ENCODE results near the gene HOXB9. TPM values are rescaled to one million over a fixed set of nuclear protein-coding genes. Genes with fewer than 3 reads are reported as not detected.

The HOXB9 gene
- total and polyA plus RNA-seq, 10 of the 15 experiments (the other 5 are each of a cell fraction or from before 2014, with no cell fraction given): 0.01 to 0.49 (median 0.09) TPM; not detected in 5

DNA sequence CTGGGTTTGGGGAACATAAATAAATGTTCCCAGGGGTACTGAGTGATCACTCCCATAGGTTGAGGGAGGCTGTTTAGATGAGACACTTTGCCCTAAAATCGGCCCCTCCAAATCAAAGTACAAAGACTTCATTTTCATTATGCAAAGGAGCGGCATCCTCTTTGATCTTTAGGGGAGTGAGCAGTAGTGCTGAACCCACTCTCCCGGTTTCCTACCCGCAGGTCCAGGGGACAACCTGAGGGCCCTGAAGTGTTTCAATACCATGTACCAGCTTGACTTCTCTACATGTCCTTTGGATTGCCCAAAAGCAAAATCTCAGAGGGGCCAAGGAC, 25.0 kb downstream of the HOXB9 start (continued):
- TF ChIP-seq, protein P1, sequence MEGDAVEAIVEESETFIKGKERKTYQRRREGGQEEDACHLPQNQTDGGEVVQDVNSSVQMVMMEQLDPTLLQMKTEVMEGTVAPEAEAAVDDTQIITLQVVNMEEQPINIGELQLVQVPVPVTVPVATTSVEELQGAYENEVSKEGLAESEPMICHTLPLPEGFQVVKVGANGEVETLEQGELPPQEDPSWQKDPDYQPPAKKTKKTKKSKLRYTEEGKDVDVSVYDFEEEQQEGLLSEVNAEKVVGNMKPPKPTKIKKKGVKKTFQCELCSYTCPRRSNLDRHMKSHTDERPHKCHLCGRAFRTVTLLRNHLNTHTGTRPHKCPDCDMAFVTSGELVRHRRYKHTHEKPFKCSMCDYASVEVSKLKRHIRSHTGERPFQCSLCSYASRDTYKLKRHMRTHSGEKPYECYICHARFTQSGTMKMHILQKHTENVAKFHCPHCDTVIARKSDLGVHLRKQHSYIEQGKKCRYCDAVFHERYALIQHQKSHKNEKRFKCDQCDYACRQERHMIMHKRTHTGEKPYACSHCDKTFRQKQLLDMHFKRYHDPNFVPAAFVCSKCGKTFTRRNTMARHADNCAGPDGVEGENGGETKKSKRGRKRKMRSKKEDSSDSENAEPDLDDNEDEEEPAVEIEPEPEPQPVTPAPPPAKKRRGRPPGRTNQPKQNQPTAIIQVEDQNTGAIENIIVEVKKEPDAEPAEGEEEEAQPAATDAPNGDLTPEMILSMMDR (IDR thresholded peaks at IDR 0.05 in 2 of 3, conservative IDR thresholded peaks at IDR 0.05 in 1 of 3; ENCODE audit: control insufficient read depth in 2 of 3, extremely low read depth in 1 of 3, insufficient read depth in 1 of 3, low read depth in 3 of 3, low read length in 3 of 3): no peak
- TF ChIP-seq ZSCAN29 (IDR thresholded peaks at IDR 0.05) (no peak), RCOR1 (conservative IDR thresholded peaks at IDR 0.05; ENCODE audit: low read depth, low read length) (no peak), SMAD5 (IDR thresholded peaks at IDR 0.05; ENCODE audit: low read depth) (no peak)

GRCh38 chr17:48600244-48601098, 25.7 kb downstream of the HOXB9 start:
- ChIA-PET RAD21 (ENCODE audit: unreplicated experiment) (interaction anchor here (1.3 to 2.1 kb wide), 3 partner anchors 18 to 520 kb away, joined by 3 to 8 read pairs (median 3); partner anchors contain the start of gene HOXB9), CTCF (interaction anchor here (0.6 to 1.9 kb wide), 15 partner anchors 10 to 582 kb away, joined by 3 to 7 read pairs (median 4); partner anchors contain the start of gene HOXB7), POLR2A (interaction anchor here (1.6 to 1.7 kb wide), 2 partner anchors 18 to 253 kb away, joined by 3 to 11 read pairs; no protein-coding TSS in a partner anchor), SMC1A (ENCODE audit: uncharacterized antibody, unreplicated experiment) (interaction anchor here (0.9 to 2.3 kb wide), 5 partner anchors 8 to 343 kb away, joined by 3 to 8 read pairs (median 5); partner anchors contain the start of gene HOXB8)
- intact Hi-C loops (cut with micrococcal nuclease; ENCODE audit: unreplicated experiment): no loop called here
- H4K20me1 ChIP-seq (ENCODE audit: control insufficient read depth, insufficient read depth): no peaks in the 10 kb centered on the region
- H3K27me3 ChIP-seq (replicated peaks in 1 of 2; ENCODE audit: control insufficient read depth in 2 of 2, insufficient read depth in 2 of 2, low read length in 1 of 2): peaks cover 17 to 47% of the 10 kb centered on the region in 2 experiments
- no peak for DNase-seq (ENCODE audit: low read depth, low spot score)
- no TSS peak for BruUV-seq (replicated peaks)
- no peaks in the 10 kb centered on the region for H3K36me3 ChIP-seq (ENCODE audit: control insufficient read depth in 2 of 2, insufficient read depth in 2 of 2, low read length in 1 of 2)
- no peak for ATAC-seq
- no peaks in the 10 kb centered on the region for H3K79me2 ChIP-seq (ENCODE audit: control insufficient read depth, insufficient read depth, low read length)
- peaks cover 10% of the 10 kb centered on the region for H3K4me1 ChIP-seq (ENCODE audit: control insufficient read depth, insufficient read depth, low read length)
- H2AFZ ChIP-seq (ENCODE audit: control insufficient read depth, low read depth, low read length): no peak overlapping the region
- in situ Hi-C loops (cut with MboI): no loop called here
- no peak overlapping the region for H3K4me2 ChIP-seq (ENCODE audit: control insufficient read depth, insufficient read depth)
- no peak overlapping the region for H3K27ac ChIP-seq (ENCODE audit: control insufficient read depth, insufficient read depth)
- FAIRE-seq: no peak
- H3K4me3 ChIP-seq: no peak overlapping the region
- 61% methylated on average over 17 of the region's 17 CpGs for WGBS (ENCODE audit: insufficient coverage, insufficient replicate concordance, low lambda C conversion rate, missing lambda C conversion rate)
- H3K9me3 ChIP-seq (replicated peaks; ENCODE audit: control insufficient read depth, insufficient read depth, low read length): no peaks in the 10 kb centered on the region
- no peak overlapping the region for H3K9ac ChIP-seq (ENCODE audit: control insufficient read depth, insufficient read depth, low read length)
- TF ChIP-seq ZBTB4 (CRISPR knock-in tag; IDR thresholded peaks at IDR 0.05) (no peak), NKRF (conservative IDR thresholded peaks at IDR 0.05) (no peak), TCF3 (IDR thresholded peaks at IDR 0.05; ENCODE audit: borderline replicate concordance, insufficient read depth, low read depth, low read length) (no peak)
- TF ChIP-seq, protein P2, sequence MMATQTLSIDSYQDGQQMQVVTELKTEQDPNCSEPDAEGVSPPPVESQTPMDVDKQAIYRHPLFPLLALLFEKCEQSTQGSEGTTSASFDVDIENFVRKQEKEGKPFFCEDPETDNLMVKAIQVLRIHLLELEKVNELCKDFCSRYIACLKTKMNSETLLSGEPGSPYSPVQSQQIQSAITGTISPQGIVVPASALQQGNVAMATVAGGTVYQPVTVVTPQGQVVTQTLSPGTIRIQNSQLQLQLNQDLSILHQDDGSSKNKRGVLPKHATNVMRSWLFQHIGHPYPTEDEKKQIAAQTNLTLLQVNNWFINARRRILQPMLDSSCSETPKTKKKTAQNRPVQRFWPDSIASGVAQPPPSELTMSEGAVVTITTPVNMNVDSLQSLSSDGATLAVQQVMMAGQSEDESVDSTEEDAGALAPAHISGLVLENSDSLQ (IDR thresholded peaks at IDR 0.05): no peak
